HG03460 (cell line): ENCODE data around the gene HELZ.

Experiments used
- ATAC-seq: cut with Tn5 transposase; IDR thresholded peaks from one replicate; pipeline ENCODE4 v1.9.1; 2021; ENCODE audit not compliant: unreplicated experiment

The HELZ gene

DNA sequence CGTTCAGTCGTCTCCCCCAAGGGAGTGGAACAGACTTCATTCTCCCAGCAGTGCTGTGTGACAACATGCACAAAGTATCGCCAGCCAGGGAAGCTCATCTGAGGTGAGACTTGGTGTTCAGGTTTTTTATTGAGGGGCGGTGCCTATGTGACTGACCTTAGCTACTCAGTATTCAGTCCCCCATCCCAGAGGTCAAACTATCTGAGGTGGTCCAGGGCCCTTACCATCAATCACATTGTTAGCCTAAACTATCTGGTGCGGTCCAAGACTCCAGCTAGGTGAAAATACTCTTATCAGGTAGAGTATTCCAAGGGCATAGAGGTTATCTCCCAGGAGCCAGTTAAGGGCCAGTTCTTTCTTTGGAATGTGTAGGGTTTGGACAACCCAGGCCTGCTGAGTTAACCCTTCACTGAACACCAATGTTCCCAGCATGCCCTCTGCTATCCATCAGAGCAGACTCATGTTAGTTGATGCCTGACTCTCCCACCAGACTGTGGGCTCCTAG lies 206.1 kb downstream of the HELZ start:
- ATAC-seq, result no peak

DNA sequence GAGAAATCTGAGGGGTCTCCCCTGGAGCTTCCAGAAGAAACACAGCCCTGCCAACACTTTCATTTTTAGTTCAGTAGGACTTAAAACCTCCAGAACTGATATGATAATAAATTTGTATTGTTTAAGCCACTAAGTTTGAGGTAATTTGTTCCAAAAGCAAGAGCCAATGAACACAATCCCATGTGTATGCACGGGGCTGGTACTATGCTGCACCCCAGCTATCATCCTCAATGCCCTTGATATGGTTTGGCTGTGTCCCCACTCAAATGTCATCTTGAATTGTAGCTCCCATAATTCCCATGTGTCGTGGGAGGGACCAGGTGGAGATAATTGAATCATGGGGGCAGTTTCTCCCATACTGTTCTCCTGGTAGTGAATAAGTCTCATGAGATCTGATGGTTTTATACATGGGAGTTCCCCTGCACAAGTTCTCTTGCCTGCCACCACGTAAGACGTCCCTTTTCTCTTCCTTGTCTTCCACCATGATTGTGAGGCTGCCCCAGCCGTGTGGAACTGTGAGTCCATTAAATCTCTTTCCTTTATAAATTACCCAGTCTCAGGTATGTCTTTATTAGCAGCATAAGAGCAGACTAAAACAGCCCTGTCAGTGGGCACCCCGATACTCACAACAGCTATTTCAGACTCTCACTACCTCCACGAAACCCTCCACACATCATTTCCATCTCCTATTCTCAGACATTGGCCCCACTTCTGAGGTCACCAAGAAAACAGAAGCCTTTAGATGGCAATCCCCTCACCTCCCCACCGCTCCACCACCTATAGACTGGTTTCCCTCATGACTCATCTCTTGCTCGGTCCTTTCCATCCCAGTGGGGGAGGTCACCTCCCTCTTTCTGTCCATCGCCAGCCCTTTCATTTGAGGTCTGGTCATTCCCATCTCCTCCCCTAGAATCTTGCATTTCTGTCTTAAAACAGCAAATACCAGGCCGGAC lies 209.6 kb downstream of the HELZ start:
- peak; percentile 72 for ATAC-seq

DNA sequence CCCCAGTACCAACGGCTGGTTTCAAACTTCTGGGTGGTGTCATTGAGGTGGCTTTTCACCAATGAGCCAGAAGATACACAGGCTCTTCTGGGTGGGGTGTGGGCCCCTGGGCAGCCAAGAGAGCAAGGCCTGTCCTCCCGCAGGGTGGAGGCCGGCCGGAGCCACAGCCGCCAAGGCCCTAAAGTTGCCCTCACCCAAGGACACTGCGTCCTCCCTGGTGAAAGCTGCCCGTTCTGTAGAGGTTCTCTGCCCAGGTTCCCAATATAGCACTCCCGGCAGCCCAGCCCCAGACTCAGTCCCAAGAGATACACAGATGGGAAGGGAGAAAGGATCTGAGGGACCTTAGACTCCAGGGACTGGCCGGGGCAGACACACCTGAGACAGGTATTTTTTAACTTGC lies 211.4 kb downstream of the HELZ start:
- ATAC-seq, result no peak

DNA sequence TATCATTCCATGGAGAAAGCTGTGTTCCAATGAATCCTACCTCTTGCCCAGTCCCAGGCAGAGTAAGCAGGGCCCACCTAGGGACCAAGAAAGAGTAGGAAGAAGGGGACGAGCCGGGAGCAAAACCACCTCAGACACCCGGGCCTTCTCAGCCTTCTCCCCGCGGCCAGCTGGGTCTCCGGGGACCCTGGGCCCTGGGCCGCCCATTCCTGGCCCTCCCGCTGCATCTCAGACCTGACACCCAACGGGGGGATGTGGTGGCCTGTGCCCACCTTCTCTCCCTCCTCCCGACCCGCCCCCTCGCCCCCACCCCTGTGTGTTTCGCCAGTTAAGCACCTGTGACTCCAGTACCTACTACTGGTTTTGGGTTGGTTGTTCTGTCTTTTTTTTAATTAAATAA lies 212.0 kb downstream of the HELZ start:
- no peak for ATAC-seq

DNA sequence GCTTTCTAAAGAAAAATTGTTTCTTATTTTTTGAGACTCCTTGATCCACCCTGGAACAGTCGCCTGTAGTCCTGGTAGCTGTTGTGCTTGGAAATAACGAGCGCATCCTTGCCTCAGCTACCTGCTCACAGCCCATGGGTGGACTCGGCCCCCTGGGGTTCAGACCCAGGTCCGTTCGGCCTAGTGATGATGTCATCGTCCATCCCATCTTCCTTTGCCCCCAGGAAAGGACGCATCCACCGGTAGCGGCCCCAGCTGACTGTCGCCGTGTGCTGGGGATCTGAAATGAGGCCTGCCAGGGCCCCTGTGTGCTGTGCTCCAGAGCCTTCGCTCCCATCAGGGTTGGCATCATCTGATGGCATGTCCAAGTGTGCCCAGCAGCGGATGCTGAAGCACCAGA lies 212.6 kb downstream of the HELZ start:
- no peak for ATAC-seq

DNA sequence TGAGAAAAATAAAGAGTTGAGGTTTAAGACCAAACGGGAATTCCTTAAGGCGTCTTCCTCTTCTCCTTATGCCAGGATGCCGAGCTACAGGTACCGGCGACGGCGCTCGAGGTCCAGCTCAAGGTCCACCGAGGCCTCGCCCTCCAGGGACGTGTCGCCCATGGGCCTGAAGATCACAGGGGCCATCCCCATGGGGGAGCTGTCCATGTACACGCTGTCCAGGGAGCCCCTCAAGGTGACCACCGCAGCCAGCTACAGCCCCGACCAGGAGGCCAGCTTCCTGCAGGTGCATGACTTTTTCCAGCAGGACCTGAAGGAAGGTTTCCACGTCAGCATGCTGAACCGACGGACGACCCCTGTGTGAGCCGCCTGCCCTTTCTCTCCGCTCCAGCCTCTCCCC lies 214.4 kb downstream of the HELZ start:
- no peak for ATAC-seq

DNA sequence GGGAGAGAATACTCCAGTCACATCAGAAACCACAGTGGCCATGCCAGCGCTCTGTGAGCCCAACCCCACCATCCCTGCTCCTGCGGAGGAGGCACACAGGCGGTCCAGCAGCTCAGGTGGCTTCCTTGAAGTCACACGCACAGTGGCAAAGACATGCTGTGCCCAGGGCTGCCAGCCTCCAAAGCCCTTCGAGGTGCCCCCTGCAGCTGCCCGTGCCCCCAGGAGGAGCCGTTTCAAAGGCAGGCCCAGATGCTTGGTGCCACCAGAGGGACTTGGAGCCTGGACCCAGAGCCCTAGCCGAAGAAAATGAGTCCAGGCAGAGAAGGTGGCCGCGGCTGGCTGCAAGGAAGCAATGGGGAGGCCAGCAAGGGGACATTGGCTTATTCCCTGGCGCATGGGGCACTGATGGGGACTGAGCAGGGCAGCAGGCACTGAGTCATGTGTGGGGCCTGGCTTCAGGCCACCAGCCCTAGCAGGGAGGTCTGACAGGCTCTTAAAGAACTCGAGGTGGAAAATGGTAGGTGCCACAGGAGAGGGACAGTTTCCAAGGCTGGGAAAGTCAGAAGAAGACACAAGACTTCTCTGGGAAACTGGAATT lies 217.9 kb downstream of the HELZ start:
- ATAC-seq, result no peak

DNA sequence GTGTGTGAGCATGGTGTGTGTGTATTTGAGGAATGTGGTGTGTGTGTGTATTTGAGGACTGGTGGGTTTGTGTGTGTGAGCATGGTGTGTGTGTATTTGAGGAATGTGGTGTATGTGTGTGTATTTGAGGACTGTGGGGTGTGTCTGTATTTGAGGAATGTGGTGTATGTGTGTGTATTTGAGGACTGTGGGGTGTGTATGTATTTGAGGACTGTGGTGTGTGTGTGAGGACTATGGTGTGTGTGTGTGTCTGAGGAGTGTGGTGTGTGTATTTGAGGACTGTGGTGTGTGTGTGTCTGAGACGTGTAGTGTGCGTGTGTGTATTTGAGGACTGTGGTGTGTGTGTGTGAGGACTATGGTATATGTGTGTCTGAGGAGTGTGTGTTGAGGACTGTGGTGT lies 218.7 kb downstream of the HELZ start:
- no peak for ATAC-seq

DNA sequence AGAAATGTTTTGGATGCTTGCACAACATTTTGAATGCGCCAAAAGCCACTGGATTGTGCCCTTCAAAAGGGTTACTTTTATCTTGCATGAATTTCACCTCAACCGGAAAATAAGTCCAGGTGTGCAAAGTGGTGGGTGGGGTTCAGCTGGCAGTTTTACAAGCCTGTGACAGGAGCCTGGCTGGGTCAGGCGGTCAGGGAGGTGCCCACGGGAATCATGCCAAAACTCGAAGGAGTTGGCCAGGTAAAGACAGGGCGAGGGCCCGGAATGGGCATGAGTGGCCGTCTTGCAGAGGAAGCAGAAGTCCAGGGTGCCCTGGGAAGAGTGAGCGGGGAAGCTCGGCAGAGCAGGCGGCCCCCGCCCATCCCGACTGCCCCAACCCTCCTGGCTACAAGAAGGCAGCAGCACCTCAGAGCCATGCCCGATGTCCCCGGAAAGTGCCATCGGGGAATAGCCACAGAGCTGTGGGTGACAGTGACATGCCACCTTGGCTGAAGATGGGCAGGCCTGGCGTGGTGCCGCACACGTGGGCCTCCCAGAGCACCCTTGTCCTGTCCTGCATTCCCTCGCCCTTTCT lies 219.7 kb downstream of the HELZ start:
- no peak for ATAC-seq

DNA sequence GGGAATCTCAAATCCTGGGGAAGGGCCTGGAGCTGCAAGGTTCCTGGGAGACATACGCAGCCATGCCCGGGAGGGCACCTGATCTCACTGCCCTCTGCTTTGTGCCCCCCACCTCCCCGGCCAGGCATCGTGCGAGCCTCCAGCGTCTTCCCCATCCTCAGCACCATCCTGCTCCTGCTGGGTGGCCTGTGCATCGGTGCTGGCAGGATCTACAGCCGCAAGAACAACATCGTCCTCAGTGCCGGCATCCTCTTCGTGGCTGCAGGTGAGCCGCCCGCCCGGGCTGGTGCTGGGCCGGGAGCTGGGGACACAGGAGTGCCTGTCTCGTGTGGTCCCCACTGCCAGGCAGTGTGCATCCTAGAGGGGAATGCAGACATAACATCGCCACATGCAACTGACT lies 220.3 kb downstream of the HELZ start:
- ATAC-seq, result no peak

DNA sequence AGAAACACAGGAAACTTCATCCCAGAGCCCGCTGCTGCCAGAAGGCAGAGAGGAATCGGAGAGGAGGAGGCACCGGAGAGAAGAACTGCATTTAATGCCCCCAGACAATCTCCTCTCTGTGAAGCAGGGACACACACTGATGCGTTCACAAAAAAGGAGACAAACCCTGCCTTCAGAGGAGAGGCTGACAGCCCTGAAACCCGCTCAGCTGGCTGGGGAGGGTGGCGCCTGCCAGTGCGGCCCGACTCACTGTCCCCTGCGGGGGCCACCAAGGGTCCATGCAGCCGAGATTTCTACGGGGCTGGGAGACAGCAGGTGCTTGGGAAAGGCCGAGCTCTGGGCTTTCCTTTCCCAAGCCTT lies 222.6 kb downstream of the HELZ start:
- ATAC-seq, result no peak

DNA sequence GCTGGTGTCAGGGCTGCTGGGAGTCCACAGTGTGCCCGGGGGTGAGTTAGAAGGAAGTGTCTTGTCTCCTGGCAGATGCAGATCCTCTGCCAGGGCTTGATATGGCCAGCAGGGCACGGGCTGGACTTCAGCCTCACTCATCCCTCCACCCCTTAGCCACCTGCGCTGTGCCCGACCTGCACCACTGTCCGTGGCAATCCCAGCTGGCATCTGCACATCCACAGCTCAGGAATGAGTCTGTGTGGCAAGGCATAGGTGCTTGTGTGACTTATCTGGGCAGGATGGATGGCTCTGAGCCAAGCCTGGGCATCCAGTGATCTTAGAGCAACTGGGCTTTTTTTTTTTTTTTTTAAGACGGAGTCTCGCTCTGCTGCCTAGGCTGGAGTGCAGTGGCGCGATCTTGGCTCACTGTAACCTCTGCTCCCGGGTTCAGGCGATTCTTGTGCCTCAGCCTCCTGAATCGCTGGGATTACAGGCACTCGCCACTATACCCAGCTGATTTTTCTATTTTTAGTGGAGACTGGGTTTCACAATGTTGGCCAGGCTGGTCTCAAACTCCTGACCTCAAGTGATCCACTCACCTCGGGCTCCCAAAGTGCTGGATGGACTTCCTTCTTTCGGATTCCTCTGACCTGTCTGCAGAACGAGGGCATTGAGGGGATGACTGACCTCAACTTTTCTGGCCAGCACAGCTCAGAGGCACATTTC lies 223.1 kb downstream of the HELZ start:
- no peak for ATAC-seq

DNA sequence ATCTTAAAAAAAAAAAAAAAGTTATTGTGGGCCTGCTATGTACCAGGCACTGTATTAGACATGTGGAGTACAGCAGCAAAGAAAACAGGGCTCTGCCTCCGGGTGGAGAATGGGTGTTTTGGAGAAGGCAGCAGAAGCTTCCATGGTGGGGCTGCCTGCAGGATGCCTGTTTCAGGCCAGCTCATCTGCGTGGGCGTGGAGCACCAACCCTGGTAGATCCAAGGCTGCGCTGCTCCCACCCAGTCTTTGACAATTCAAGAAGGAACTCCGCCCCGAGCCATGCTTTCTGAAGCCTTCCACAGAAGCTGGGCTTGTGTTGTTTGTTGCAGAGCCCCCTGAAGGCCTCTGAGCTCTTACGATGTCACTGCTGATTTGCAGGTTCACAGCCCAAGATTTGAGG lies 223.8 kb downstream of the HELZ start:
- ATAC-seq, result no peak
